Measurements from ENCODE around the gene SLC35F6.

DNA sequence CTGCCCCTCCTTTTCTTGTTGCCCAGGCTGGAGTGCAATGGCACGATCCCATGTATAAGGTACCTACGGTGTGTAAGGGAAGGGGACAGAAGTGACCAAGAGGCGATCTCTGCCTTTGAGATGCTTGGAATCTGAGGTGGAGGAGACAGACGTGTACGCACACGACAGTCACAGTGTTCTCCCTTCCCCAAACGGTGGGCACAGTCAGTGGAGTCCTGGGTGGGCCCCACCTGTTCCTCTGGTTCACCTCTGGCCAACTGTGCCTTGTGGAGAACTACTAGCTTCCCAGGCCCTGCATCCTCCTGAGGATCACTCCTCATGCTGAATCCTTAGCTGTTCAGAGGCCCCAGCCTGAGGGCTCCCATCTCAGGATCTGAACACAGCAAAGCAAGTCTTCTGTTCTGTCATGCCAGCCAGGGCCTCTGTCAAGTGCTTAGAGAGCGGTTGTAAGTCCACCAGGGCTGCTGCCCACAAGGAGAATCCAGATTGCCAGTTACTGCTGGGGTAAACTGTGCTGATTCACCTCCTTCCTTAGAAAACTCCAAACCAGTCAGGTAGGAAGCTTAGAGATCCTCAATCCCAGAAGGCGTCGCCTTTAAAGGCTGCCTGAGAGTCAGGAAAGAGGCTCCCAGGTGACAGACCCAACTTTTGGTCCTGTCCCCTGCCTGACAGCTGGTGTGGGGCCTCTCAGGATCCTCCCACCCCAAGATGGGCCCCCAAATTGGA, 1.6 kb downstream of the SLC35F6 start:
- TF ChIP-seq, protein P1, sequence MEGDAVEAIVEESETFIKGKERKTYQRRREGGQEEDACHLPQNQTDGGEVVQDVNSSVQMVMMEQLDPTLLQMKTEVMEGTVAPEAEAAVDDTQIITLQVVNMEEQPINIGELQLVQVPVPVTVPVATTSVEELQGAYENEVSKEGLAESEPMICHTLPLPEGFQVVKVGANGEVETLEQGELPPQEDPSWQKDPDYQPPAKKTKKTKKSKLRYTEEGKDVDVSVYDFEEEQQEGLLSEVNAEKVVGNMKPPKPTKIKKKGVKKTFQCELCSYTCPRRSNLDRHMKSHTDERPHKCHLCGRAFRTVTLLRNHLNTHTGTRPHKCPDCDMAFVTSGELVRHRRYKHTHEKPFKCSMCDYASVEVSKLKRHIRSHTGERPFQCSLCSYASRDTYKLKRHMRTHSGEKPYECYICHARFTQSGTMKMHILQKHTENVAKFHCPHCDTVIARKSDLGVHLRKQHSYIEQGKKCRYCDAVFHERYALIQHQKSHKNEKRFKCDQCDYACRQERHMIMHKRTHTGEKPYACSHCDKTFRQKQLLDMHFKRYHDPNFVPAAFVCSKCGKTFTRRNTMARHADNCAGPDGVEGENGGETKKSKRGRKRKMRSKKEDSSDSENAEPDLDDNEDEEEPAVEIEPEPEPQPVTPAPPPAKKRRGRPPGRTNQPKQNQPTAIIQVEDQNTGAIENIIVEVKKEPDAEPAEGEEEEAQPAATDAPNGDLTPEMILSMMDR (IDR thresholded peaks at IDR 0.05) = no peak
- no peak for TF ChIP-seq EZH2 (IDR thresholded peaks at IDR 0.05; ENCODE audit: borderline replicate concordance, insufficient read depth, low read depth, low read length, poor library complexity, severe bottlenecking)

All from B cell (primary cell).